Measurements from ENCODE around the gene FBXW8. TPM values are rescaled to one million over a fixed set of nuclear protein-coding genes. Genes with fewer than 3 reads are reported as not detected.
A peak's percentile ranks its signal among the peaks of the same experiment; 100 is the strongest.

FBXW8 gene
- total and polyA plus RNA-seq, 2 experiments from 2014 or later = 17.0 to 20.6 TPM

GRCh38 chr12:117067016-117067415, 156.3 kb downstream of the FBXW8 start:
- WGBS (ENCODE audit: low lambda C conversion rate, missing lambda C conversion rate) = 61% methylated on average over 10 of the region's 10 CpGs
- no peaks in the 10 kb centered on the region for H3K9me2 ChIP-seq (replicated peaks; ENCODE audit: insufficient read depth)
- no peak overlapping the region for H3K27ac ChIP-seq
- H3K36me3 ChIP-seq (replicated peaks; ENCODE audit: insufficient read depth, low read depth) = no peaks in the 10 kb centered on the region
- no peak overlapping the region for H2AFZ ChIP-seq
- no peaks in the 10 kb centered on the region for H3K4me1 ChIP-seq (ENCODE audit: insufficient read depth)
- H3K4me3 ChIP-seq = no peak overlapping the region
- H3K9me3 ChIP-seq (ENCODE audit: low read depth) = no peaks in the 10 kb centered on the region
- DNase-seq (ENCODE audit: low spot score) = peak; percentile 2
- no peaks in the 10 kb centered on the region for H3K27me3 ChIP-seq
- no peaks in the 10 kb centered on the region for H4K20me1 ChIP-seq (ENCODE audit: insufficient read depth, poor library complexity, severe bottlenecking)
- TF ChIP-seq EZH2phosphoT487 (IDR thresholded peaks at IDR 0.05; ENCODE audit: low read depth, severe bottlenecking, unreplicated experiment) = no peak
- TF ChIP-seq, protein P1, sequence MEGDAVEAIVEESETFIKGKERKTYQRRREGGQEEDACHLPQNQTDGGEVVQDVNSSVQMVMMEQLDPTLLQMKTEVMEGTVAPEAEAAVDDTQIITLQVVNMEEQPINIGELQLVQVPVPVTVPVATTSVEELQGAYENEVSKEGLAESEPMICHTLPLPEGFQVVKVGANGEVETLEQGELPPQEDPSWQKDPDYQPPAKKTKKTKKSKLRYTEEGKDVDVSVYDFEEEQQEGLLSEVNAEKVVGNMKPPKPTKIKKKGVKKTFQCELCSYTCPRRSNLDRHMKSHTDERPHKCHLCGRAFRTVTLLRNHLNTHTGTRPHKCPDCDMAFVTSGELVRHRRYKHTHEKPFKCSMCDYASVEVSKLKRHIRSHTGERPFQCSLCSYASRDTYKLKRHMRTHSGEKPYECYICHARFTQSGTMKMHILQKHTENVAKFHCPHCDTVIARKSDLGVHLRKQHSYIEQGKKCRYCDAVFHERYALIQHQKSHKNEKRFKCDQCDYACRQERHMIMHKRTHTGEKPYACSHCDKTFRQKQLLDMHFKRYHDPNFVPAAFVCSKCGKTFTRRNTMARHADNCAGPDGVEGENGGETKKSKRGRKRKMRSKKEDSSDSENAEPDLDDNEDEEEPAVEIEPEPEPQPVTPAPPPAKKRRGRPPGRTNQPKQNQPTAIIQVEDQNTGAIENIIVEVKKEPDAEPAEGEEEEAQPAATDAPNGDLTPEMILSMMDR (IDR thresholded peaks at IDR 0.05; ENCODE audit: poor library complexity) = no peak
- no peak for TF ChIP-seq EZH2 (IDR thresholded peaks at IDR 0.05; ENCODE audit: borderline replicate concordance)
- no peaks in the 10 kb centered on the region for H3K79me2 ChIP-seq
- no peak overlapping the region for H3K4me2 ChIP-seq

GRCh38 chr12:117067638-117068037, 156.9 kb downstream of the FBXW8 start:
- H3K36me3 ChIP-seq (replicated peaks; ENCODE audit: insufficient read depth, low read depth) = no peaks in the 10 kb centered on the region
- TF ChIP-seq EZH2phosphoT487 (IDR thresholded peaks at IDR 0.05; ENCODE audit: low read depth, severe bottlenecking, unreplicated experiment) (no peak), EZH2 (IDR thresholded peaks at IDR 0.05; ENCODE audit: borderline replicate concordance) (no peak)
- TF ChIP-seq, protein P1 (IDR thresholded peaks at IDR 0.05; ENCODE audit: poor library complexity) = no peak
- no peaks in the 10 kb centered on the region for H3K79me2 ChIP-seq
- H3K9me3 ChIP-seq (ENCODE audit: low read depth) = no peaks in the 10 kb centered on the region
- H3K4me3 ChIP-seq = no peak overlapping the region
- H2AFZ ChIP-seq = no peak overlapping the region
- H3K27ac ChIP-seq = no peak overlapping the region
- H3K27me3 ChIP-seq = no peaks in the 10 kb centered on the region
- WGBS (ENCODE audit: low lambda C conversion rate, missing lambda C conversion rate) = 89% methylated on average over 3 of the region's 3 CpGs
- H3K4me2 ChIP-seq = no peak overlapping the region
- H4K20me1 ChIP-seq (ENCODE audit: insufficient read depth, poor library complexity, severe bottlenecking) = no peaks in the 10 kb centered on the region
- no peak for DNase-seq (ENCODE audit: low spot score)
- H3K9me2 ChIP-seq (replicated peaks; ENCODE audit: insufficient read depth) = no peaks in the 10 kb centered on the region
- H3K4me1 ChIP-seq (ENCODE audit: insufficient read depth) = no peaks in the 10 kb centered on the region

GRCh38 chr12:117068492-117068891, 157.7 kb downstream of the FBXW8 start:
- 90% methylated on average over 8 of the region's 8 CpGs for WGBS (ENCODE audit: low lambda C conversion rate, missing lambda C conversion rate)
- no peak for DNase-seq (ENCODE audit: low spot score)
- Histone ChIP-seq H2AFZ (no peak overlapping the region), H3K9me2 (replicated peaks; ENCODE audit: insufficient read depth) (no peaks in the 10 kb centered on the region), H4K20me1 (ENCODE audit: insufficient read depth, poor library complexity, severe bottlenecking) (no peaks in the 10 kb centered on the region), H3K4me1 (ENCODE audit: insufficient read depth) (no peaks in the 10 kb centered on the region), H3K36me3 (replicated peaks; ENCODE audit: insufficient read depth, low read depth) (no peaks in the 10 kb centered on the region), H3K27ac (no peak overlapping the region), H3K27me3 (no peaks in the 10 kb centered on the region), H3K4me2 (no peak overlapping the region), H3K4me3 (no peak overlapping the region), H3K79me2 (no peaks in the 10 kb centered on the region), H3K9me3 (ENCODE audit: low read depth) (no peaks in the 10 kb centered on the region)
- no peak for TF ChIP-seq EZH2phosphoT487 (IDR thresholded peaks at IDR 0.05; ENCODE audit: low read depth, severe bottlenecking, unreplicated experiment)

GRCh38 chr12:117069101-117069797, 158.5 kb downstream of the FBXW8 start:
- 91% methylated on average over 17 of the region's 17 CpGs for WGBS (ENCODE audit: low lambda C conversion rate, missing lambda C conversion rate)
- H3K9me3 ChIP-seq (ENCODE audit: low read depth) = no peaks in the 10 kb centered on the region
- no peaks in the 10 kb centered on the region for H3K36me3 ChIP-seq (replicated peaks; ENCODE audit: insufficient read depth, low read depth)
- DNase-seq (ENCODE audit: low spot score) = no peak
- TF ChIP-seq EZH2phosphoT487 (IDR thresholded peaks at IDR 0.05; ENCODE audit: low read depth, severe bottlenecking, unreplicated experiment) (no peak), EZH2 (IDR thresholded peaks at IDR 0.05; ENCODE audit: borderline replicate concordance) (no peak)
- TF ChIP-seq, protein P1 (IDR thresholded peaks at IDR 0.05; ENCODE audit: poor library complexity) = no peak
- H3K9me2 ChIP-seq (replicated peaks; ENCODE audit: insufficient read depth) = no peaks in the 10 kb centered on the region
- no peak overlapping the region for H2AFZ ChIP-seq
- H3K4me1 ChIP-seq (ENCODE audit: insufficient read depth) = no peaks in the 10 kb centered on the region
- no peak overlapping the region for H3K4me3 ChIP-seq
- no peaks in the 10 kb centered on the region for H3K79me2 ChIP-seq
- no peak overlapping the region for H3K27ac ChIP-seq
- H3K4me2 ChIP-seq = no peak overlapping the region
- no peaks in the 10 kb centered on the region for H4K20me1 ChIP-seq (ENCODE audit: insufficient read depth, poor library complexity, severe bottlenecking)
- no peaks in the 10 kb centered on the region for H3K27me3 ChIP-seq
